Neuronal stem cell (in vitro differentiated cells): ENCODE data around the gene ADGRG6.

Source experiments
- DNase-seq: peaks from one replicate; pipeline ENCODE4 v3.0.0-alpha.2; 2013; ENCODE audit warnings: low spot score
- H2AFZ ChIP-seq: one replicate; pipeline ENCODE4 v1.6.1; 2013; ENCODE audit warnings: mild to moderate bottlenecking, low read length, inconsistent platforms
- H2AK5ac ChIP-seq: 2 replicates; pipeline ENCODE4 v1.6.1; 2013; ENCODE audit warnings: low read depth, mild to moderate bottlenecking, inconsistent platforms, low read length, moderate library complexity, mixed read lengths
- H2BK120ac ChIP-seq: 2 replicates; pipeline ENCODE4 v1.6.1; 2013; ENCODE audit warnings: low read depth, mild to moderate bottlenecking, inconsistent platforms, low read length, moderate library complexity, mixed read lengths
- H2BK12ac ChIP-seq: one replicate; pipeline ENCODE4 v1.6.1; 2013; ENCODE audit warnings: low read length, inconsistent platforms
- H2BK15ac ChIP-seq: 2 replicates; pipeline ENCODE4 v1.6.1; 2013; ENCODE audit warnings: mild to moderate bottlenecking, low read length, inconsistent platforms, mixed read lengths
- H2BK5ac ChIP-seq: one replicate; pipeline ENCODE4 v1.6.1; 2013; ENCODE audit warnings: inconsistent platforms, mild to moderate bottlenecking, low read length, moderate library complexity
- H3K14ac ChIP-seq: one replicate; pipeline ENCODE4 v1.6.1; 2013; ENCODE audit warnings: low read length, inconsistent platforms
- H3K18ac ChIP-seq: 2 replicates; pipeline ENCODE4 v1.6.1; 2013; ENCODE audit warnings: low read length, inconsistent platforms
- H3K23ac ChIP-seq: 2 replicates; pipeline ENCODE4 v1.6.1; 2013; ENCODE audit warnings: low read depth, mild to moderate bottlenecking, mixed read lengths, low read length, inconsistent platforms; ENCODE audit not compliant: poor library complexity
- H3K27ac ChIP-seq: replicated peaks from 3 replicates; pipeline ENCODE4 v1.5.1; 2013; ENCODE audit warnings: low read length, inconsistent platforms
- H3K27me3 ChIP-seq, 3 experiments: 2 replicates each; pipeline ENCODE4 v1.6.1; 2013; ENCODE audit warnings: low read length in 3 of 3, mild to moderate bottlenecking in 2 of 3, inconsistent platforms in 1 of 3, low read depth in 1 of 3, mixed read lengths in 1 of 3, moderate library complexity in 1 of 3; ENCODE audit not compliant: control insufficient read depth in 3 of 3, insufficient read depth in 3 of 3
- H3K36me3 ChIP-seq, 2 donors: replicated peaks in 1 of 2; 2 replicates each; pipeline ENCODE4 v1.6.1; 2013; ENCODE audit warnings: low read length in 2 of 2; ENCODE audit not compliant: control insufficient read depth in 2 of 2, insufficient read depth in 2 of 2
- H3K4ac ChIP-seq: 2 replicates; pipeline ENCODE4 v1.6.1; 2013; ENCODE audit warnings: inconsistent platforms, mild to moderate bottlenecking, low read length, moderate library complexity
- H3K4me1 ChIP-seq, 2 donors: 1 replicate in 1 of 2; 2 replicates in 1 of 2; pipeline ENCODE4 v1.6.1; 2013; ENCODE audit warnings: low read length in 2 of 2, low read depth in 1 of 2; ENCODE audit not compliant: control insufficient read depth in 2 of 2, insufficient read depth in 1 of 2
- H3K4me2 ChIP-seq: one replicate; pipeline ENCODE4 v1.6.1; 2013; ENCODE audit warnings: mild to moderate bottlenecking, low read length, inconsistent platforms; ENCODE audit not compliant: insufficient read depth, poor library complexity, severe bottlenecking
- H3K4me3 ChIP-seq, 2 donors: 2 replicates each; pipeline ENCODE4 v1.5.1; 2013; ENCODE audit warnings: low read length in 2 of 2, mild to moderate bottlenecking in 2 of 2, inconsistent platforms in 1 of 2, moderate library complexity in 1 of 2
- H3K79me1 ChIP-seq: one replicate; pipeline ENCODE4 v1.6.1; 2013; ENCODE audit warnings: low read depth, mild to moderate bottlenecking, inconsistent platforms, low read length, moderate library complexity
- H3K9ac ChIP-seq: one replicate; pipeline ENCODE4 v1.6.1; 2013; ENCODE audit warnings: mild to moderate bottlenecking, low read depth, low read length, inconsistent platforms; ENCODE audit not compliant: poor library complexity
- H3K9me3 ChIP-seq, 2 donors: replicated peaks in 1 of 2; 2 replicates each; pipeline versions ENCODE3 to v1.6.1; 2013; ENCODE audit warnings: low read length in 2 of 2, mild to moderate bottlenecking in 2 of 2, inconsistent platforms in 1 of 2, low read depth in 1 of 2, mixed read lengths in 1 of 2, moderate library complexity in 1 of 2; ENCODE audit not compliant: control insufficient read depth in 2 of 2, insufficient read depth in 1 of 2
- H4K8ac ChIP-seq: one replicate; pipeline ENCODE4 v1.6.1; 2013; ENCODE audit warnings: low read depth, mild to moderate bottlenecking, inconsistent platforms, low read length, moderate library complexity
- H4K91ac ChIP-seq: one replicate; pipeline ENCODE4 v1.6.1; 2013; ENCODE audit warnings: low read length, low read depth, mild to moderate bottlenecking, inconsistent platforms; ENCODE audit not compliant: poor library complexity
- WGBS, 2 donors: extraction: QIAGEN DNeasy Blood & Tissue Kit; methylation state at CpG; one replicate each; pipeline ENCODE4 v1.1.7; 2013; ENCODE audit warnings: missing lambda C conversion rate in 2 of 2, mixed read lengths in 1 of 2; ENCODE audit not compliant: insufficient read length in 2 of 2, insufficient replicate concordance in 1 of 2; ENCODE audit errors: extremely low coverage in 2 of 2; 5-methylcytosine and 5-hydroxymethylcytosine counted together

ADGRG6 gene

DNA sequence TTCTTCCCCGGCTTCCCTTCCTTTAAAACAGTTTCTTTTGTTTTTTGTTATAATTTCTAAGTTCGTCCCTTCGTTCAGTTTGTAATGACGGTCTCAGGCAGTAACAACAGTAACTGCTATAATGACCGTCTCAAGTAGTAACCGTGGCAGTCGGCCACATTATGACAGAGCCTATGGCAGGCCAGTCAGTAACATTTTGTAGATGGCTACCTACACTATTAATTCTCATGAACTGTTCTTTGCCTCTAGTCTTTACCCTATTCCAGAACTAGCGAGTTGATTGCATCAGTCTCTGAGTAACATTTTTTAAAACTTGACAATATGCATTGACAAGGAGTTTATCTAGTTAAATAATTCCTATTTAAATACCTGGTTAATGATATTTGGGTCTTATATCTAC lies 43.0 kb upstream of the ADGRG6 start:
- Histone ChIP-seq H2BK12ac (no peak overlapping the region), H3K4me3 (no peak overlapping the region), H3K23ac (no peak overlapping the region), H4K8ac (no peak overlapping the region), H3K4me2 (no peak overlapping the region), H2BK120ac (no peak overlapping the region), H3K9me3 (peaks cover 0 to 2% of the 10 kb centered on the region in 2 donors), H2BK15ac (no peak overlapping the region), H3K4ac (no peak overlapping the region), H2BK5ac (no peak overlapping the region), H4K91ac (no peak overlapping the region), H3K9ac (no peak overlapping the region), H3K27me3 (no peaks in the 10 kb centered on the region), H3K27ac (no peak overlapping the region), H3K14ac (no peak overlapping the region), H3K36me3 (no peaks in the 10 kb centered on the region), H2AFZ (no peak overlapping the region), H2AK5ac (no peak overlapping the region), H3K18ac (no peak overlapping the region), H3K4me1 (no peaks in the 10 kb centered on the region), H3K79me1 (no peaks in the 10 kb centered on the region)
- DNase-seq: no peak
- WGBS, 2 donors: no CpG with 5 or more reads among the region's 8 CpGs

DNA sequence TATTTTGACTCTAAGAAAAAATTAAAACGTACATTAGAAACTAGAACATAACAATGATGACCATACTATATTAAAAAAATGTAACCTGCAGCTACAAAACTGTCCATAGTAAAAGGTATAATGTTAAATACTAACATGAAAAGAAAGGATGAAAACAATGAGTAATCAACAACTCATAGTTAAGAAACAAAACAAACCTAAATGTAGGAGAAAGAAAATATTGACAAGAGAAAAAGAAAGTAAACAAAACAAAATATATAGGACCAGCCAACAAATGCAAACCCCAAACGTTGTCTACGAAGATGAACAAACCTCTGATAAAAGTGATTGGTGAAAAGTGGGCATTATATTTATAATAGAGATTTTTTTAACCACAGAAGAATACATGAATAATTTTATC lies 41.1 kb upstream of the ADGRG6 start:
- H2BK120ac ChIP-seq: no peak overlapping the region
- no peak overlapping the region for H2BK5ac ChIP-seq
- H3K27me3 ChIP-seq: no peaks in the 10 kb centered on the region
- H3K18ac ChIP-seq: no peak overlapping the region
- no CpG with 5 or more reads among the region's 3 CpGs for WGBS, 2 donors
- H4K8ac ChIP-seq: no peak overlapping the region
- H3K79me1 ChIP-seq: no peaks in the 10 kb centered on the region
- H3K4ac ChIP-seq: no peak overlapping the region
- H3K36me3 ChIP-seq: no peaks in the 10 kb centered on the region
- H2AK5ac ChIP-seq: no peak overlapping the region
- H4K91ac ChIP-seq: no peak overlapping the region
- no peaks in the 10 kb centered on the region for H3K4me1 ChIP-seq
- H3K14ac ChIP-seq: no peak overlapping the region
- H2BK15ac ChIP-seq: no peak overlapping the region
- H2AFZ ChIP-seq: no peak overlapping the region
- no peak overlapping the region for H3K4me2 ChIP-seq
- H3K9ac ChIP-seq: no peak overlapping the region
- H3K9me3 ChIP-seq: peaks cover 0 to 2% of the 10 kb centered on the region in 2 donors
- no peak for DNase-seq
- no peak overlapping the region for H3K27ac ChIP-seq
- H3K4me3 ChIP-seq: no peak overlapping the region
- H3K23ac ChIP-seq: no peak overlapping the region
- H2BK12ac ChIP-seq: no peak overlapping the region

DNA sequence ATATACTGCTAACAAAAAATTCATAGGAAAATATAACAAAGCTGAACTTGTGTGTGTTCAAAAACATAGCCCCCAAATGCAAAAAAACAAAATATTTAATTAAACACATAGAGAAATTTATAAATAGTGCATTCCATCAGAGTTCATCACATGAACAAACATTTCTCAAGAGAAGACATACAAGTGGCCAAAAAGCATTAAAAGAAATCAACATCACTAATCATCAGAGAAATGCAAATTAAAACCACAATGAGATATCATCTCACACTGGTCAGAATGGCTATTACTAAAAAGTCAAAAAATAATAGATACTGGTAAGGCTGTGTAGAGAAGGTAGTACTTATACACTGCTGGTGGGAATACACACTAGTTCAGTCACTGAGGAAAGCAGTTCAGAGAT lies 39.6 kb upstream of the ADGRG6 start:
- no peak overlapping the region for H3K14ac ChIP-seq
- H3K23ac ChIP-seq: no peak overlapping the region
- no peak overlapping the region for H3K4me3 ChIP-seq
- H3K79me1 ChIP-seq: no peaks in the 10 kb centered on the region
- H3K36me3 ChIP-seq: no peaks in the 10 kb centered on the region
- H2AFZ ChIP-seq: no peak overlapping the region
- no peak overlapping the region for H2AK5ac ChIP-seq
- no peak overlapping the region for H2BK120ac ChIP-seq
- H2BK12ac ChIP-seq: no peak overlapping the region
- peaks cover 0 to 2% of the 10 kb centered on the region in 2 donors for H3K9me3 ChIP-seq
- no peaks in the 10 kb centered on the region for H3K4me1 ChIP-seq
- no peak overlapping the region for H3K4me2 ChIP-seq
- no peak overlapping the region for H3K27ac ChIP-seq
- H3K18ac ChIP-seq: no peak overlapping the region
- no peak overlapping the region for H3K4ac ChIP-seq
- no peaks in the 10 kb centered on the region for H3K27me3 ChIP-seq
- no peak overlapping the region for H2BK5ac ChIP-seq
- no peak for DNase-seq
- H2BK15ac ChIP-seq: no peak overlapping the region
- H3K9ac ChIP-seq: no peak overlapping the region
- no peak overlapping the region for H4K91ac ChIP-seq
- H4K8ac ChIP-seq: no peak overlapping the region

DNA sequence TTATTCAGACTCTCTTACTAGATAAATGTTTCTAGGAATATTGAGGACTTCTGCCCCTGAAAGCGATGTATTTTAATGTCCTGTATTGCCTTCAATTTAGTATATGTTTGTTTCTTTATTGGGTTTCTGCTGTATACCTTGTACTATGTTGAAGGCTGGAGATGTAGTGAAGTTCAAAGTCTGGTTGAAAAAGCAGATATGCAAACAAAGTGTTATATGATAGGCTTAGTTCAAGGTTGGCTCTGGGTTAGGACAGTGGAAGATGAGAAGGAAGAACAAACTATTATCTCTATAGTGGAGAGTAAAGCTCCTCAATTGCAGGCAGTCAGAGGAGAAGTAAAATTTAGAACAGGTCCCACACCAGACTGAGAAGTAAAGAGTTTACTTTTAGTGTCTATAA lies 36.3 kb upstream of the ADGRG6 start:
- Histone ChIP-seq H3K4me1 (no peaks in the 10 kb centered on the region), H3K4ac (no peak overlapping the region), H3K4me2 (no peak overlapping the region), H3K18ac (no peak overlapping the region), H2AFZ (peak overlapping the region; percentile 34), H2AK5ac (no peak overlapping the region), H2BK12ac (no peak overlapping the region), H2BK120ac (no peak overlapping the region), H3K36me3 (no peaks in the 10 kb centered on the region), H3K23ac (no peak overlapping the region), H3K9me3 (peaks cover 0 to 2% of the 10 kb centered on the region in 2 donors), H3K14ac (no peak overlapping the region), H3K9ac (no peak overlapping the region), H3K79me1 (no peaks in the 10 kb centered on the region), H2BK5ac (no peak overlapping the region), H2BK15ac (no peak overlapping the region), H3K27me3 (no peaks in the 10 kb centered on the region), H4K8ac (no peak overlapping the region), H3K4me3 (no peak overlapping the region), H4K91ac (no peak overlapping the region), H3K27ac (no peak overlapping the region)
- WGBS, 2 donors: no CpG with 5 or more reads among the region's 1 CpG
- DNase-seq: no peak
